GM12801 (cell line): ENCODE results near the gene IL1R2.

Experiments used
- TF ChIP-seq, protein P1 (sequence below): IDR thresholded peaks from one replicate; pipeline ENCODE4 v1.5.1; 2011; ENCODE audit warnings: control low read depth; ENCODE audit not compliant: insufficient read length; ENCODE audit errors: extremely low read depth

IL1R2 gene

GRCh38 chr2:101976891-101977290, 14.9 kb upstream of the IL1R2 start:
- TF ChIP-seq, protein P1, sequence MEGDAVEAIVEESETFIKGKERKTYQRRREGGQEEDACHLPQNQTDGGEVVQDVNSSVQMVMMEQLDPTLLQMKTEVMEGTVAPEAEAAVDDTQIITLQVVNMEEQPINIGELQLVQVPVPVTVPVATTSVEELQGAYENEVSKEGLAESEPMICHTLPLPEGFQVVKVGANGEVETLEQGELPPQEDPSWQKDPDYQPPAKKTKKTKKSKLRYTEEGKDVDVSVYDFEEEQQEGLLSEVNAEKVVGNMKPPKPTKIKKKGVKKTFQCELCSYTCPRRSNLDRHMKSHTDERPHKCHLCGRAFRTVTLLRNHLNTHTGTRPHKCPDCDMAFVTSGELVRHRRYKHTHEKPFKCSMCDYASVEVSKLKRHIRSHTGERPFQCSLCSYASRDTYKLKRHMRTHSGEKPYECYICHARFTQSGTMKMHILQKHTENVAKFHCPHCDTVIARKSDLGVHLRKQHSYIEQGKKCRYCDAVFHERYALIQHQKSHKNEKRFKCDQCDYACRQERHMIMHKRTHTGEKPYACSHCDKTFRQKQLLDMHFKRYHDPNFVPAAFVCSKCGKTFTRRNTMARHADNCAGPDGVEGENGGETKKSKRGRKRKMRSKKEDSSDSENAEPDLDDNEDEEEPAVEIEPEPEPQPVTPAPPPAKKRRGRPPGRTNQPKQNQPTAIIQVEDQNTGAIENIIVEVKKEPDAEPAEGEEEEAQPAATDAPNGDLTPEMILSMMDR = no peak

DNA sequence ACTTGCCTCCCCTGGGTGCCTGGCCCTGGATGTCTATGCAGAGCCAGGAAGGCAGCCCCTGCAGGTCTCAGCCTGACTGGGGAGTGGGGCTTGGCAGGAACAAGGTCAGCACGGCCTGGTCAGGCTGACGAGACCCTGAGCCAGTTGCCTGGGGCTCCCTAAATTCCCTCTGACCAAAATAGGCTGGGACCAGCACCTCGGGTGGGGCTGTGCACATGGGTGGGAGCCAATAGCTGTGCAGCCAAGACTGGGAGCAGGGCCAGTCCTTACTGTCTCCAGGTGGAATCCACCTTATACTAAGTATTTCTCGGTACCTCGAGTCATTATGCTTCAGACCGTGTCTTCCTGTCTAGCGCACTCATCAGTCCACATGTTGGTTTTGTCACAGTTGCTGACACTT, 11.4 kb upstream of the IL1R2 start:
- TF ChIP-seq, protein P1 = no peak

DNA sequence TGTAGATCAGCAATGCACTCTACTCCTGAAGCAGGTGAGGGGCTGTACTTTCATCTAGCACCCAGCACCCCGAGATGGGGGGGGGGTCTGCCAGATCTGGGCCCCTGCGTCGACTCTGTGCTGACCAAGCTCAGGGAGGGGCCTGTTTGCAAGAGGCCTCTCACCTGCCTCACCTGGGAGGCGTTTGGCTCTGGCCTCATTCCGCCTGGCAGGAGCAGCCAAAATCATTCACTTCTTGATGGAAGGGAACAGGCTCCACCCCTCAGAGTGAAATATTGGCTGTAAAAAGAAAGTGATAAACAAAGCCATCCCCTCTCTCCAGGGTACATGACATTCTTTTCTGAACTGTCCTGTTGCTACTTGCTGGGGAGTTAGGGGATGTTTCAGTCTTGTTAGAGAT, 10.7 kb upstream of the IL1R2 start:
- TF ChIP-seq, protein P1 = no peak

DNA sequence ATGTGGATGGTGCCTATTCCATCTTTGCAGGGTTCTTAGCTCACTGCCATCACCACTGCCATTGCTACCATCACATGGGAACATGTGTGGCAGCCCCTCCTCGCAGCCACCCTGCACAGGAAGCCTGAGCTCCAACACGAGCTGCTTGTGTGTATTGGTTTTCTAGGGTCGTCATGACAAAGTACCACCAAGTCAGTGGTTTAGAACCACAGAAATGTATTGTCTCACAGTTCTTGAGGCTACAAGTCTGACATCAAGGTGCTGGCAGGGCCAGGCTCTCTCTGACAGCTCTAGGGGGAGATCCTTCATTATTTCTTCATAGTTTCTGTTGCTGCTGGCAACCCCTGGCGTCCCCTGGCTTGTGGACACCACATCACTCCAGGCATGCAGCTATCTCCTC, 10.3 kb upstream of the IL1R2 start:
- TF ChIP-seq, protein P1 = no peak

DNA sequence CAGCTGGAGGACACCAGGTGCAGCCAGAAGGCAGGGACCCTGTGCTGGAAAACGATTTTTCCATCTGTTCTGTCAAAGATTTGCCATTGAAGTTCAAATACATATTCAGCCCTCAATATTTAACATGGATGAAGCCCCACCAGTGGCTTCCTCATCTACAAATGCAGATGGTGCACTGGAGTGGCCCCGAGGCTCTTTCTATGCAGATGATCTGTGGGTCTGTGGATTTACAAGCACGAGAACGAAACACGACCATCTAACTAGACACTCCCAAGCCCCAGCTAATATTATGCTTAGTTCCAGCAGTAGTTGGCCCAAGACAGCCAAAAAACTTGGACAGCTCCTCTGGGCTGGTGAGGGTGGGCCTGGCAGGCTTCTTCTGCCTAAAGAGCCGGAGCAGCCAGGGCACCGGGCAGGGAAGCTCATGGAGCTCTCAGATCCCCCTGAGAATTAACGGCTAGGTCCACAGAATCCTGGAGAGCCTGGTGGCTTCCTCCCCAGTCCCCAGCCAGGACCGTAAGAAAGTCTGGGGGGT, 9.2 kb upstream of the IL1R2 start:
- TF ChIP-seq, protein P1 = no peak

DNA sequence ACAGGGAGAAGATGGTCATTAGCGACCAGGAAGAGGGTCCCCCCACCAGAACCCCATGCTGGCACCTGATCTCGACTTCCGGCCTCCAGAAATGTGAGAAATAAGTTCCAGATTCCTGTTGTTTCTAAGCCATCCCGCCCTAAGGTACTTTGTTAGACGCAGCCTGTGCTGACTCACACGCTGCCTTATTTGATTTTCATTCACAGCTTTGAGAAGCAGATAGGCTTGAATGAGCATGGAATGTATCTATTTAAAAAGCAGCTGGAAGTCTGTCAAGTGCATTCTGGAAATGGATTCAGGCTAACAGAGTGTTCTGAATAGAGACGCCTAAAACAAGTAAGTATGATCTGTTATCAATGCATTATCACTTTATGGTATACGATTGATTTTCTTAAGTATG, 8.3 kb upstream of the IL1R2 start:
- TF ChIP-seq, protein P1 = no peak

DNA sequence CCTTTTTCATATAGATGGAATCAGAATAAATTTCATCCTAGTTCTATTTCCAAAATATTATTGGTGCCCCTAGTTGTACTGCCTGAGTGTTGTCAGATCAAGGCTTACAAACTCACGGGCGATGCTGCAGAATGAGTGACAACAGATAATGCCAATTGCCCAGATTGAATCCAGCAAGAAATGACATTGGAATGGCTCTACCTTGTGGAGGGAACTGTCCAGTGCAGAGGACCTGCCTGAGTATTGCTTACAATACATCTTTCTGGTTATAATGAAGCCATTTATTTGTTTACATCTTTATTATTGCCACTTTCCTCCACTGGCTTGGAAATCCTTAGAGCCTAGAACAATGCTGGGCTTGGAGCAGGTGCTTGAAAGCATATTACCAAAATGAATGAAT, 7.8 kb upstream of the IL1R2 start:
- TF ChIP-seq, protein P1 = no peak

DNA sequence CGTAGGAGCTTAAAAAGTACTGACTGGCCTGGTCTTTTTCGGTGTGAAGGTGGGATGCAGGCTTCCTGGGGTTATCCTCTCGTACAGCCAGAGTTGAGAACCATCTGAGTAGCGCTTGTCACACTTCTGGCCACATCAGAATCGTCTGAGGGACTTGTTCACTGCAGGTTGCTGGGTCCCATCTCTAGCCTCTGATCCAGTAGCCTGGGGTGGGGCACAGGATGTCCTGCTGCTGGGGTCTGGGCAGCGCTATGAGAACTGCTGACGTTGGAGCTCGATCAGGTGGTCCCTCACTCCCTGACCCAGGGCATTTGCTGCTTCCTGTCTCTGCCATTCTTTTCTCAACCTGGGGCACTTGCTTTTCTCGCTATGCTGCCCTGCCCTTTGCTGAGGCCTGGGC, 7.1 kb upstream of the IL1R2 start:
- TF ChIP-seq, protein P1 = no peak
